Left renal cortex interstitium (tissue), 4 donors: ENCODE measurements around the gene NFKB1. TPM values are rescaled to one million over a fixed set of nuclear protein-coding genes. Genes with fewer than 3 reads are reported as not detected.

Experiments
- DNase-seq, 4 donors: peaks; one replicate each; pipeline ENCODE4 v3.0.0-alpha.2; 2013; ENCODE audit warnings: low read depth in 4 of 4, low spot score in 2 of 4, missing footprints in 1 of 4
- polyA plus RNA-seq, 4 donors: library from polyadenylated mRNA; unstranded; fragments of 120-200 nt; gene quantifications; one replicate each; pipeline ENCODE4 v1.2.1, GENCODE V29; 2013; ENCODE audit not compliant: insufficient read length in 4 of 4

NFKB1 gene
- polyA plus RNA-seq, 4 donors = 24.4 to 28.6 (median 25.3) TPM

DNA sequence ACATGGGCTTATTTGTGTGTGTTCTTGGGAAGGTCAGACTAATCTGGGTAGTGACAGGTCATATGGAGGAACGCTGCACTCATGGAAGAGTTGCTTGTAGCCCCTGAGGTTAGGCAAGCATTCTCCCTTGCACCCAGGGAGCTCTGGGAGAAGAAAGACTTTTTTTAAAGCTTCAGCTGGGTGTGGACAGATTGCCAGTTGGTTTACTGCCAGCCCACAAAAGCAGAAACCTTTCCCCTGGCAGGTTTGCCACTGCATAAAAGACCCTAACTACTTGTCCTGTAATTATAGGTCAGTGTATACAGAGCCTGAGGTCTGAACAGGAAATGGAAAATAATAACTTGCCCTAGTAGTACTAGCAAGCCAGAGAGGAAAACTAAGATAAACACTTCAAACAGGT, 7.4 kb upstream of the NFKB1 start:
- no peak for DNase-seq

DNA sequence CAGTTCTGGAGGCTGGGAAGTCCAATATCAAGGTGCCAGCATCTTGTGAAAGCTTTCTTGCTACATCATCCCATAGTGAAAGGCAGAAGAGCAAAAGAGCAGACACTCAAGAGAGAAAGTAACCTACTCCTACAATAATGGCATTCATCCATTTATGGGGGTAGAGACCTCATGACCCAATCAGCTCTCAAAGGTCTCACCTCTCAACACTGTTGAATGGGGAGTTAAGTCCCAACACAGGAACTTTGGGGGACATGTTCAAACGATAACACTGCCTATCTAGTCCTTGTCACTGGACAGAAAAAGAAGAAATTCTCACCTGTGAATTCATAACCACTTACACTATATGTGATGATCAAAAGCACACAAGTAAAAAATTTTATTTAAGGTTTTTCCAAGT, 6.6 kb upstream of the NFKB1 start:
- DNase-seq = no peak

DNA sequence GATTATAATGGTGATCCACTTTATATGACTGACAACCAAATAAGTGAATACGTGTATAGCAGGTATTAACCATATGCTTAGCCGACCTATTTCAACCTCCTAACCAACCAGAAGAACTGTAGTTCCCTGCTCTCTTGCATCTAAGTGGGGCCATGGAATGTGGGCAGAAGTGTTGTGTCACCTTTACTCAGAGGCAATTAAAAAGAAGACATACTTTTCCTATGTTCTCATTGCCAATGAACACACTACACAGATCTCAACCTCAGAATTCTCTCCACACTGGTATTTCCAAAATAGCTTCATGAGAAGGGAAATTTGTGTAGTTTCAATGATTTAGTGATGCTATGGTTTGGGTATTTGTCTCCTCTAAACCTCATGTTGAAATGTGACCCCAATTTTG, 3.2 kb upstream of the NFKB1 start:
- DNase-seq = no peak

DNA sequence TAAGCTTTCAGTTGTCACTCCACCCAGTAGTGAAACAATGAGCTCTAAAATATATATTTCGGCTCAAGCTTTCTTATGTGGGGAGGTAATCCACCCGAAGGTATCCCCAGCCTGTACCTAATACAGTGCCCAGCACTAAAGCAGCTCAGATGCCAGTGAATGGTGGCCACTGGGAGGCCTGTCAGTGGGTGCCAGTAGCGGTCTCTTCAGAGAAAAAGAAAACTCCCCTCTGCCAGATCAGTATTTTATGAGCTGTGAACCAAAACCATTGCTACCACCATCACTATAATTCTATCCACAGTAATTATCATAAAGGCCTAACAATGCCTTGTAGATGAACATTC, 835 bp upstream of the NFKB1 start:
- DNase-seq = no peak

DNA sequence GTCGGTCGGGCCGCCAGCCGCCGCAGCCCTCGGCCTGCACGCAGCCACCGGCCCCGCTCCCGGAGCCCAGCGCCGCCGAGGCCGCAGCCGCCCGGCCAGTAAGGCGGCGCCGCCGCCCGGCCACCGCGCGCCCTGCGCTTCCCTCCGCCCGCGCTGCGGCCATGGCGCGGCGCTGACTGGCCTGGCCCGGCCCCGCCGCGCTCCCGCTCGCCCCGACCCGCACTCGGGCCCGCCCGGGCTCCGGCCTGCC, 213 bp downstream of the NFKB1 start:
- DNase-seq = no peak

DNA sequence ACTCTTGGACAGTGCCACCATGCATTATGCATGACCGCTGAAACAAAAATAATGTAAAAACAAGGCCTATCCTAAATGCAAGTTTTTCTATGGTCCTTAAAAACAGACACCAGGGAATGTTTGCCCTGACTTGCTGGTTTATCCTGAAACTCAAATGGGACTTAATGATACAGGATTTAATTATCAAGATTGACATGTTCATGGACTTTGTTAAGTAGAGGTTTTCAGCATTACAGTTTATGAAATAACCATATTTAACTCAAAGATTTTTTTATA, 1.3 kb downstream of the NFKB1 start:
- DNase-seq = no peak

DNA sequence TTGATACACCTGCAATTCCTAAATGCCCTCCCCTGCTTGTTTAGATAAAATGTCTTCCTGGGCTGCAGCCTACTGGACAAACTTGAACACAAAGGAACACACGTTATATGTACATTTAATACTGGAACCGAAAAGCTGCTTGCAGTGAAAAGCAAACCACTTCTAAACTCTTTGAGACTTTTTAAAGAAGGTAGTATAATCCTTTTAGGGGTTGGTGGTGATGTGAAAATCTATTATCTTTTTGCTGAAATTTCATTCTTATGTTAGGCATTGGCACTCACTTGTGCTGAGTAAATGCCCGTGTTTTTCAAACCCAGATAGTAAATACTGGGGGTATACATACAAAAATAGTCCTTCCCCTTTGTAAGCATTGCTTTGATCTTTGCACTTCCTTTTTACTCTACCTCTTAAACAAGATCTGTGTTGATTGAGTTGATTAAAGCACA, 2.2 kb downstream of the NFKB1 start:
- no peak for DNase-seq

DNA sequence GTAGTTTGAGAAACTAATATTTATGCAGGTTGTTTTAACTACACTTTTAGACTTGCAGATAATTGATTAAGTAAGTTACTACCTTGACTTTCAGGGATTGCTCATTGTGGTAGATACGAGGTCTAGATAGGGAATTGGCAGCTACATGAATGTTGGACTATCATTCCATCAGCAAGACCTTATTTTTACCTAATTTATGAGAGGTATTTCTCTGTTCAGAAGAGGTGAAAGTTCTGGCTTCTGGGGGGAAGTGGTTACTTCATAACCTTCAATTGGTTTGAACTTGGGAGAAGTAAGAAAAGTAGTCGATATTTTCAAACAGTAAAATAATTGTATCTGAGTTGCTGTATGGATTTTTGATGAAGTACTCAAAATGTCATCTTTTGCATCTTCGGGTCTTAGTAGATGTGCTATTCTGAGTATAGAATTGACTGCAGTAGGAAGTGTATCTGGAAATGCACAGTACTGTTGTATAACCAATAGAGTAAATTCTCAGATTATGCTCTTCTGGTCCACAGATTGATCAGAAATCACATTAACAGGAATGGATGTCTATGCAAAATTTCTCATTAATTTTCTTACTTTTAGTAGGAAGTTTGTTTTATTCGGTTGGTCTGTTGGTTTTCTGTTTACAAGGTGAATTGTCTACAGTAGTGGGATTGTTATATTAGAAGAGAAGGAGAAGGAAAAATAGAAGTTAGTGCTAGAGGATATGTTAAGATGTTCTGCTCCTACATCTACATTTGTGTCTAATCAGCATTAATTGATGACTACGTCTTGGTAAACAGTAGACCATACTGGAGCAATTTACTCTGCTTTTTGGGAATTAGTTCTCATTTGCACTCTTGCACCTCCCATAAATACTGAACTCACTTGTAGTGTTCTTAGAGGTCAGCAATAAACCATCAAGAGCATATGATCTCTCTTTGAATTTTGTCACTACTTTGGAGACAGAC, 3.0 kb downstream of the NFKB1 start:
- no peak for DNase-seq

DNA sequence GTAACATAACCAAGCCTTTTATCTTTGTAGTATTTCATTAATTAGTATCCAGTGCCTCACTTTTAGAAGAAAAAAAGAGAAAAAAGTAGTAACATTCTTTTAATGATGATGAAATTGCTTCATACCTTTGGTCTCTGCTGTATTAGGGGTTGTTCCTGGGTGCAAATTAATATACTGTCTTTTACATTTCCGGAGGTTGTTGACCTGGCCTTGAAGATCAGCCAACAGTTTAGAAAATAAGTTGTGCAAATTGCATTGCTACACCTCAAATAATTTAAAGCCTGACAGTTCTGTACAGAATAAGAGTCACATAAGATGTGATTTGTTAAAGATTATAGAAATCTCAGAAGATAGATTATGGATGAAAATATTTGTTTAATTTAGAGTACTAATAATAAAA, 3.8 kb downstream of the NFKB1 start:
- no peak for DNase-seq

DNA sequence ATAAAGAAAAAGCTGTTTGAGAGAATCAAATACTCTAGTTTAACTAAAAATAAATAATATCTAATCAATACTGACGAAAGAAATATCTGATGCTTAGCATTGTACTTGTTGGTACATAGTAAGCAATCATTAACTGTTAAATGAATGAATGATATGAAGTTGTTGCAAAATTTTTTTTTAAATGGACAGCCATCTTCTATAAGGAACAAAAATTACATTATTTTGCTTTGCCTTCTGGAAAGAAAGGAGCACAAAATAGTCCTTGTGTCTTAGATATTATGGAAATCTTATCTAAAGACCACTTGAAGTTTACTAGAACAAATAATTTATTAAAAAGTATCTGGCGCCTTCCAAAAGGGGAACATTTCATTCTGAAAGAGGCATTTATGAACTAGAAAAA, 4.5 kb downstream of the NFKB1 start:
- DNase-seq = no peak

DNA sequence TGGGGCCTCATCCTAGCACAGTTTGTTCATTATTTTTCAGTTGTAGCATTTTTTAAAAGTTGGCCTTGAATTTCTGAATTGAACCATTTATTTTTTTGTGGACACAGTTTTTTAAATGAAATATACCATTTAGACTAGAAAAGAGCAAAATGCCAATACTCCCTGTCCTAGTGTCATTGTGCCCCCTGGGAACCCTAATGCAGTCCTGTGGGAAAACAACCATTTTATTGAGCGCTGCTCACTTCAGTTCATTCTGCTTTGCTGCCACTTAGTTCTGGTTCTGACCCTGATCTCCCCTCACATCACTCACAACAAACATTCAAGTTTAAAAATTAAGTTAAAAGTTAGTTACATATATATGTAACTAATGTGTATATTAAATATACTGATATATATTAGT, 5.4 kb downstream of the NFKB1 start:
- no peak for DNase-seq

DNA sequence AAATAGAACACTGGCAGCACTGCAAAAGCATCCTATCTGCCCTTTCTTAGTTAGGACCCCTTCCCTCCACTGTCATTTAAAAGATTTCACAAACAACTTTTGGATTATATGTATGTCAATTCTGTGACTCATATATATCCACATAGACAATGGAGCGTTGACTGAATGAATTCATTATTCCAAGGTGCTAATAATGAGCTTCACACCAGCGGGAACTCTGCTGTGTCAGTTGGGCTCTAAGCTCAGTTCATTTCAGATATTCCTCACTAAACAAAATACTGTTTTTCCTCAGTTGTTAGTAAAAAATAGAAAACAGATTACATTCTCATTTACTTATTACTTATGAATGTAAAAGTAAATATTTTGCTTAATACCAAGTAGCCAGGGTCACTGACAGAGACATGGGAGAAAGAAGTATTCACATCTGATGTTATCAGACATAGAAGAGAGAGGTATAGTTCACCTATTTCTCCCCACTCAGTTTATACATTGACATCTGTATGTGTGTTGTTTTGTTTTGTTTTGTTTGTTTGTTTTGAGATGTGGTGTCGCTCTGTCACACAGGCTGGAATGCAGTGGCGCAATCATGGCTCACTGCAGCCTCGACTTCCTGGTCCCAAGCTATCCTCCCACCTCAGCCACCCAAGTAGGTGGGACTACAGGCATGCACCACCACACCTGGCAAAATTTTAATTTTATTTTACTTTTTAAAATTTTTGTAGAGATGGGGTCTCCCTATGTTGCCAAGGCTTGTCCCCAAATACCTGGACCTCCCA, 10.9 kb downstream of the NFKB1 start:
- DNase-seq = no peak

DNA sequence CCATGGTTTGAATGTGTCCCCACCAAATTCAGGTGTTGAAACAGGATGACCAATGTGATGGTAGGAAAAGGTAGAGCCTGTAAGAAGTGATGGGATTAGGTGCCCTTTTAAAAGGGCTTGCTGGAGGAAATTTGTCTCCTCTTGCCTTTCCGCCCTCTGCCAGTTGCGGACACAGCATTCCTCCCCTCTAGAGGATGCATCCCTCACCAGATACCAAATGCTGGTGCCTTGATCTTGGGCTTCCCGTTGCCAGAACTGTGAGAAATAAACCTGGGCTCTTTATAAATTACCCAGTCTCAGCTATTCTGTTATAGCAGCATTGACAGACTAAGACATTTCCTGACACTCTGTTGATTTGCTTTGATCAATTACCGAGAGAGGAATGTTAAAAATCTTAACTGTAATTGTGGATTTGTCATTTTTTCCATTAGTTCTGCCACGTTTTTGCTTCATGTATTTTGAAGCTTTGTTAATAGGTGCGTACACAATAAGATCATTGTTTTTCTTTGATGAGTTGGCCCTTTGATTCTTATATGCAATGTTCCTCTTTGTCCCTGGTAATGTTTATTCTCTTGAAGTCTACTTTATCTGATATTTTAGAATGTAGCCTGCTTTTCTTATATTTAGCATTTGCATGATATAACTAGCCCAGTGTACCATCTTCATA, 13.3 kb downstream of the NFKB1 start:
- DNase-seq = no peak

DNA sequence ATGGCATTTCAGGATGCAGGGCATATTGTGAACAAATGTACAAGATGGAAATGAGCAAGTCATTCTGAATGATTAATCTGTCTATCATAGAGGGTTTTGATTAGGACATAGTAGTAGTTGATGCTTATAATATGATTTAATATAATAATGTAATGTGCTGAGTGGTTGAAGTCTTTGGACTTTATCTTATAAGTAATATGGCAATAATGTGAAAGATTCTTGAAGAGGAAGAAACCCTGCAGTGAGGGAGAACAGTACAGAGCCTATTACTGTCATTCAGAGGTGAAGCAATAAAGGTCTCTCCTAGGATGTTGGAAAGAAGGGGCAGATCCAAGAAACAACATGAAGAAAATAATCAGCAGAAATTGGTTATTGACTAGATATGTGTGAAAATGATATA, 16.6 kb downstream of the NFKB1 start:
- no peak for DNase-seq

DNA sequence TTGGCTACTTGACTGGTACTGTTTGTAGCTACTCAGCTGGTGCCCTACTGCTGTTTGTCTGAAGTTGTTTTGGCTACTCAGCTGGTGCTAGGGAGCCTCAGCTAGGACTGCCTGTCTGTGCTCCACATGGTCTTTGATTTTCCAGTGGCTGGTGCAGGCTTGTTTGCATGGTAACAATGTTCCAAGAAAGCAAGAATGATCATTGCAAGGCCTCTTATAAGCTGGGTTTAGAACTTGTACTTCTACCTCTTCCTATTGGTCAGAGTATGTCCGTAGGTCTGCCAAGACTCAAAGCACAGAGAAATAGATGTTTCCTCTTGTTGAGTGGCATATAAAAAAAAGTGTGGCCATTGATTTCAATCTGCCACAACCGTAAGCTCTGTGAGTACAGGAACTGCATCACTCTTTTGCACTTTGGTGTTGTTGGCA, 17.6 kb downstream of the NFKB1 start:
- DNase-seq = no peak

DNA sequence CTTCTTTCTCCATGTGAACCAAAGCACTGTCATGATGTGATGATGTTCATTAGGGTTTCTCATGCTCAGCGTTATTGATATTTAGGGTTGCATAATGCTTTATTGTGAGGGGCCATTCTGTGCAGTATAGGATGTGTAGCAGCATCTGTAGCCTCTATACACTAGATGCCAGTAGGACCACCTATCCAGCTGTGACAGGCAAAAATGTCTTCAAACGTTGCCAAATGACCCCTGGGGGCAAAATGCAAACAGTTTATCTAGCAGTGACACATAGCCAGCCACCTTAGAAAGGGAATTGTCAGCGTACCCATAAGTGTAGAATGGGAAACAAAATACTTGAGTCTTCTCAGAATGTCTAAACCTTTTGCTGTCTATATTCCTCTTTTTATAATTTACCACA, 18.8 kb downstream of the NFKB1 start:
- no peak for DNase-seq

DNA sequence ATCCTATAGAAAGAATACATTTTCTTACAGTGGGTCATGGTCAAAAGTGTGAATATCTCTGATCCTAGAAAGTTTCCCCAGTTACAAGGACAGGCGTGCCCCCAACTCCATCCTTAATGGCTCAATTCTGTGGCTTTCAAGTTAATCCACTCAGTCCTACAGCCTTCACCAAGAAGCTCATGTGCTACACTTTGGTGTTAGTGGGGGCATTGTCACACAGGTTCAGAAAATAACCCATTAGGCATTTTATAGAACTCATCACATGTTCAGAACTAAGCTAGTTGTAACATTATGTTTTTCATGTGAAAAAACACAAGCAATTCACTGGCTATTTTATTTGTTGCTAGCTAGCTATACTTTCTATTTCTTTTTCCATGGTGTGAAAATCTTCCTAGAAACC, 20.4 kb downstream of the NFKB1 start:
- no peak for DNase-seq

DNA sequence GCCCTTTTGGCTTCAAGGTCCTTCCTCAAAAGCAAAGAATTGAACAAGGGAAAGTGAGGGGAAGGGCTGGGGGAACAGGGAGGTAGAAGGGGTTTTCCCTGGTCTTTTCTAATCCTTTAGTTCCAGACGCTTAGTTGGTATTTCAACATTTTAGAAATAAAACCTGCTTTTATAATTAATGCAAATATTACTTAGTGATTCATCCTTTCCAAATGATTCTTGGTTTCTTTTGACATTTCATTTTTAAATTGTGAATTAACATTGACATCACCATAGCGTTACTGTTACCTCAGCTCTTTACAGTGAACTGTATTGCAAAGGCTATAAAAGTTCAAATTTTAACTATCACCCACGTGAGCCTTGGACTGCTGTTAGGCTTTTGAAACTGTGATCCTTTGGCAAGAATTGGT, 20.9 kb downstream of the NFKB1 start:
- DNase-seq = no peak

DNA sequence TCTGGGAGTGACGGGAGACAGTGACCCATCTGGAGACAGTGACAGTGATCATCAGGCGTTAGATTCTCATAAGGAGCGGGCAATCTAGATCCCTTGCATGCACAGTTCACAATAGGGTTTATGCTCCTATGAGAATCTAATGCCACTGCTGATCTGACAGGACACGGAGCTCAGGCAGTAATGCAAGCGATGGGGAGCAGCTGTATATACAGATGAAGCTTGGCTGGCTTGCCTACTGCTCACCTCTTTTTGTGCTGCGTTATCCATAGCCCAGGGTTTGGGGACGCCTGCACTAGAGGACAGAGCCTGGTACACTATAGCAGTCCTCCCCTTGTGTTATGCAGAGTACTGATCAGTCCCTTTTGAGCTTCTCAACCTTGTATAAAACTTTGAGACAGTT, 23.5 kb downstream of the NFKB1 start:
- DNase-seq = no peak

DNA sequence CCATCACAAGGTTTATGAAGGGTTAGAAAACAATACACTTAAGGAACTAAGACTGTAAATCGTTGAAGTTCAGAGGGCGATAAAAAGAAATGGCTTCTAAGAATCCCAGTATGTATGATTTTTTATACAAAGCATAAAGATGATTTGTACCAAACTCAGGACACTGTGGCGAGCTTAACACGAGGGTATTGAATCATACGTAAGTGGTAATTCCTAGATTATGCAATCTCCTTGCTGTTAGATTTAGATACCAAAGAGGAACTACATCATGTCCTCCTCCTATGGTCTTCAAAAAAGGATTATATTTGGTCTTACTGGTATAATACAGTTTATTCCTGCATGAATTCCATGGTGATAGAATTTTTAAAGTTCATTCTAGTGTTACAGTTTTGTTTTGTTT, 23.9 kb downstream of the NFKB1 start:
- no peak for DNase-seq

DNA sequence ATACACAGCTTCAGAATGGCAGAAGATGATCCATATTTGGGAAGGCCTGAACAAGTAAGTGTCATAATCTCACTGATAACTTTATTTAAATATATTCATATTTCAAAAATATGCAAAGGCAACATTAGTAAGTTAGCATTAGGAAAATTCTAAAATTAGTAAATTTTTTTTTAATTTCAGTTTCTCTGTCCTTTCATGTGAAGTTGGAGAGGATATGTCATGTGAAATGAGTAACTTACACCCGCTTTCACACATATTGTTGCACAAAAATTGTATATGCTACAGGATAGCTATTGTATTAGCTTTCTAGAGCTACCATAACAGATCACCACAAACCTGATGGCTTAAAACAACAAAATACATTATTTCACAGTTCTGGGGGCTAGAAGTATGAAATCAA, 24.3 kb downstream of the NFKB1 start:
- DNase-seq = no peak

DNA sequence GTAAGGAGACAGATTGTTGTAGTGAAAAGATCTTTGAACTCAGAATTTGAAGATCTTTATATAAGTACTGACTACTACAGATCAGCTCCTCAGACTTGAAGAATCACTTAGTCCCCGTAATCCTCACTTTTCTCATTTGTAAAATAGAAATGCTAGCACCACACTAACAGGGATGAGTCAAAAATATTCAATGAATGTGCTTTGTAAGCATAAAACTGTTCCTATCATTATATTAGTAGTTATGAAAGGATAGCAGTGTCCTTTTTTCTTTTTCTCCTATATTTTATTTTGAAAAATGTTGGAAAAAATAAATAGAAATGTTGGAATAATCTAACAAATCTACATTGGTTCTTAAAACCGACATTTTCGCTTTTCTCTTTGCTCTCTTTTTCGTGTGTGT, 25.4 kb downstream of the NFKB1 start:
- no peak for DNase-seq
